GM23248 (cell line): ENCODE measurements around the gene TPRN.

Experiments used
- EZH2 ChIP-seq: fragments of 200-600 bp; sonication (generic); IDR thresholded peaks from 2 replicates; pipeline ENCODE4 v1.6.1; 2018; ENCODE audit warnings: antibody characterized with exemption, mild to moderate bottlenecking; ENCODE audit not compliant: insufficient read depth, poor library complexity, severe bottlenecking
- EZH2phosphoT487 ChIP-seq: fragments of 200-600 bp; sonication (generic); IDR thresholded peaks from 2 replicates; pipeline ENCODE4 v1.6.1; 2018; ENCODE audit warnings: antibody characterized with exemption, moderate library complexity, mild to moderate bottlenecking, low read depth; ENCODE audit not compliant: insufficient read depth

DNA sequence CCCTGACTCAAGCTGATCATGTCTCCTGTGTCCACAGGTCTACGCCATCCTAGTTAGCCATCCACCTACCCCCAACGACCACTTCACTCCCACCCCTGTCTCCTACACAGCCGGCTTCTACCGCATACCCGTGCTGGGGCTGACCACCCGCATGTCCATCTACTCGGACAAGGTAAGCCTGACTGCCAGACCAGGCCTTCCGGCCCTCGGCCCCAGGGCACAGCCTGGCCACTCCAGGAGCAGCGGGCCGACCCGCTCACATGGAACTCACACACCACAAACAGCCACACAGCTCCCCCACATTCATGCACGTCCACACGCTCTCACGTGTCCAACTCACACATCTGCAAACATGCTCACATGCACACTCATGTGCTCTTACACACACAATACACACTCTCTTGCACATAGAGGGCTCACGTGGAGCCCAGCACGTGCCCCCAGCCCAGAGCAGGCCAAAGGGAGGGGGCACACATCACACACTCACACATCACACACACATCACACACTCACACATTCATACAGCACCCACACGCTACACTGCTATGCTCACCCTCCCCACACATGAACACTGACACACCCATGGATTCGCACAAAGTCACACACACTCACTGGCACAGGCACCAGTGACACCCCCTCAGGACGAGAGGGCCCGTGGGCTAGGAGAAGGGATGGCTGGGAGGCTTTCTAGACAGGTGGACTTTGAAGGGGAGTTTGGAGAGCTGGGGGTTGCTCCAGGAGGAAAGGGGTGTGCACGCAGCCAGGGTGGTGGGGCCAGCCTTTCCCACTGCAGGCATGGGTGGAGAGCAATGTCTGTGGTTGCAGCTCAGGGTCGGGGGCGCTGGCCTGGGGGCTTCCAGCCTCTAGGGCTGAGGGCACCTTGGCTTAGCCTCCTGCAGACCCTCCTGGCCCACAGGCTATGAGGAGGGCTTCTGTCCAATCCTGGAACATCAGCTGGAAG lies 58.3 kb downstream of the TPRN start:
- no peak for TF ChIP-seq EZH2
- TF ChIP-seq EZH2phosphoT487: no peak
